ENCODE data around the gene IWS1.
"Not testable (repeated sequence)": the region's sequence is repeated elsewhere in the genome, so short reads cannot be mapped to it uniquely, and the experiment has no call there.

Gene IWS1

DNA sequence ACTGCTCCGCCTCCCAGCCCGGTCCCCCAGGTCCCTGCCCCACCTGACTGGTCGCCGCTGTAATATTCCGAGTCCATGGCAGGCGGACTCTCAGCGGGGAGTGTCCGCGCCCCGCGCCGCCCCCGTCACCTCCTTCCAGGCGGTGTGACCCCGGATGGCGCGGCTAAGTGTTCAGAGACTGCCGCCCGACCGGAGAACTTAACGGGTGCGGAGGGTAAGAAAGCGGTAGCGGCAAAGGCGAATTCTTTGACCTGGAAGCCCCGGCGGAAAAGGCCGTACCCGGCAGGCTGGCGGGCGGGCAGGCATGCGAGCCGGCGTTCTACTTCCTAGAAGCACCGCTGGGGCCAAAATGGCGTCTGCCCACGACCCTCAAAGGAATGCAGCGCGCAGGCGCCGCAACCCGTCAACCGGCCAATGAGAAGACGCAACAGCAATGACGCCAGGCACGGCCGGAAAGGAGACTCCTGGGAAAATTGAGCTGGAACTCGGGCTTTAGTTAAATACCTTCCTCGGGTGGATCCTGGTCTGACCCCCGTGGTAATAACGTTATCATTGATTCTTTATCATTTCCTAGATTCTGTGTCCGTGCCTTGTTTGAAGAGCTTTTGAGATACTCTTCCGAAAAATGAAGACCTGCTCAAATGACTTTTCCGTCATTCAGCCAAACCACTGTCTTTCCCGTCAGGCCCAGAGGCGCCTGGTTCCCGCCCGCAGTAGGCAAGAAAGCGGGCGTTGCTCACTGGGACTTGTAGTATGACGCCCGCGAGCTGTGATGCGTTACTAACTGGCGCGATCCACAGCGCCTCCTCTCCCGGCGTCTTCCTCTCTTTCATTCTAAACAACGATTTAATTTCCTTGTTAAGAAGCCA lies at the start of gene IWS1:
Gene IWS1 (minus strand): TSS at position 358 of the 869 bp plus-strand sequence. CDS start 281 bp downstream, at position 77.
- peak; percentile 94 for DNase-seq

DNA sequence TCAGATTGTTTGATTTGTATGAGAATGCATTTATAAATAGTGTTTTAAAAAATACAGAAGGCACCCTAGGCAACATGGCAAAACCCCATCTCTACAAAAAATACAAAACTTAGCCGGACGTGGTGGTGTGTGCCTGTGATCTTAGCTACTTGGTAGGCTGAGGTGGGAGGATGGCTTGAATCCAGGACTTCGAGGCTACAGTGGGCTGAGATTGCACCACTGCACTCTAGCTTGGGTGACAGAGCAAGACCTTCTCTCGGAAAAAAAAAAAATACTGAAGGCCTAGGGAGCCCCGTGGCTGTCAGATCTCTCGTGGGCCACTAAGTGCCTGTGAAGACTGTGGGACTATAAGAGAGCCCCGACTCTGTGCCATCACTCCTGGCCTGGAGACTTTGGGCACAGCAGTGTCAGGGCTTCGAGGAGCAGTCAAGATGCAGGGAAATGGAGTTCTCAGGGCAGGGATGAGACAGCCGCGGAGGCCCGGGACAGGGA lies 49.7 kb upstream of the IWS1 start:
- no peak for DNase-seq

GRCh38 chr2:127575185-127575765 lies 49.0 kb upstream of the IWS1 start:
- DNase-seq, result no peak

DNA sequence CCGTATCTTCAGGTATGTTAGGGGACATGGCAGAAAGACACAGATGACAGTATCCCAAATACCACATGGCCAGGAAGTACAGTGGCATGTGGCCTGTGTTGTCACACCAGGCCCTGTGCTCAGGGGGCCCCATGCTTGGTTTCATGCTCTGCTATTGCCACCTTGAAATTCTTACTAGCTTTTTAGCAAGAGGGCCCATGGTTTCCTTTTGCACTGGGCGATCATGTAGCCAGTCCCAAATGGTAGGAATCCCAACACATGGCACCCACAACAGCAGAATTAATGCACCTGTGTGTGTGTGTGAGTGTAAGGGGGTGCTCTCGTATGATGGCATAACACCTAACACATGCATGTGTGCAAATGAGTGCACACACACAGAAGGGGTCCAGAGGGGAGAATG lies 48.4 kb upstream of the IWS1 start:
- DNase-seq, result no peak

DNA sequence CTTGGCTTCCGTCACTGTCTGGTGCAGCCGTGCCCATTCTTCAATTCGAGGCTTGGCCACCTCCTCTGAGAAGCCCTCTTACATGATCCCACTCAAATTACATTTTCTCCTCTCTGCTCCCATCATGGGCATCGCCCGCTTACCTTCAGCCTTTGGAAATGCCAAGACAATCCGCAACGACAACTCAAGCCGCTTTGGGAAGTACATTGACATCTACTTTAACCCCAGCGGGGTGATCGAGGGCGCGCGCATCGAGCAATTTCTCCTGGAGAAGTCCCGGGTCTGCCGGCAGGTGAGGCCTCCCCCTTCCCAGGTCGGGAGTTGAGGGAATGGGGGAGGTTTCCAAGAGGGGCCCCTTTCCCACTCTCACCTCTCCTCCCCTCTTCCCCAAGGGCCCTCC lies 47.5 kb upstream of the IWS1 start:
- DNase-seq, result no peak

GRCh38 chr2:127573298-127573697 lies 47.0 kb upstream of the IWS1 start:
- no peak for DNase-seq

GRCh38 chr2:127572841-127573240 lies 46.6 kb upstream of the IWS1 start:
- DNase-seq, result no peak

GRCh38 chr2:127572352-127572751 lies 46.1 kb upstream of the IWS1 start:
- DNase-seq, result not testable (repeated sequence)

- no peak for DNase-seq
Observed at GRCh38 chr2:127570282-127571250, 44.3 kb upstream of the IWS1 start.

DNA sequence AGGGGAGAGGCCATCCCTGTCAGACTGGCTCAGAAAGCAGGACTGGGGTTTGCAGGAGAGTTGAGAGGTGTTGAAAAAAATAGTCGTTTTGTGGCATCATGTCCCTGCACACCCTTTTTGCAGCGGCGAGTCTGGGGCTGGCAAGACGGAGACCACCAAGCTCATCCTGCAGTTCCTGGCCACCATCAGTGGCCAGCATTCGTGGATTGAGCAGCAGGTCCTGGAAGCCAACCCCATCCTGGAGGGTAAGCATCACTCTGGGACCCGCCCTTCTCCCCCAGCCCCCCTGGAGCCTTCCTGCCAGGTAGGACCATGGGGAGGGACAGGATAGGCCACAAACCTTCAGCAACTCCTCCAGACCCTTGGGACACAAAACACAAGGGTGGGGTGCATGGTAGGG lies 43.4 kb upstream of the IWS1 start:
- DNase-seq, result no peak

- DNase-seq, result no peak
Observed at GRCh38 chr2:127568128-127568527, 41.8 kb upstream of the IWS1 start.

DNA sequence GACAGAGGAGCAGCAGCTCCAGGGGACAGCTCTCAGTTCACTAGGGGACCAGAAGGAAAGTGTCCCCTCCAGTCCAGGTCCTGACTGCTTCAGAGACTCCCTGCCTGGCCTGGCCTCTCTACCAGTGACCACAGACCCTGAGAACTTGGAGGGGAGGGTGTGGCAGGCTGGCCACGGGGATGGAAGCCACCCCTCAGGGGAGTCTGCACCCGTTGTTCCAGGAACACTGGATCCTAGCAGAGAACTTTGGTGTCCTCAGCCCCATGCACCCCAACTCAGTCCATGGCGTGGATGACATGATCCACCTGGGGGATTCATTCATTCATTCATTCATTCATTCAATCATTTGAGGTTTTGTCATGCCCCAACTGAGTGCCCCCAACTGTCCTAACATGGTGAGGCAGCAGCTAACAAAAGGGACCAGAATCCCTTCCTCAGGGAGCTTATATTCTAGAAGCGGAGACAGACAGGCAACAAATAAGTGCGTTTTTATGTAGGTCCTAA lies 41.1 kb upstream of the IWS1 start:
- no peak for DNase-seq

DNA sequence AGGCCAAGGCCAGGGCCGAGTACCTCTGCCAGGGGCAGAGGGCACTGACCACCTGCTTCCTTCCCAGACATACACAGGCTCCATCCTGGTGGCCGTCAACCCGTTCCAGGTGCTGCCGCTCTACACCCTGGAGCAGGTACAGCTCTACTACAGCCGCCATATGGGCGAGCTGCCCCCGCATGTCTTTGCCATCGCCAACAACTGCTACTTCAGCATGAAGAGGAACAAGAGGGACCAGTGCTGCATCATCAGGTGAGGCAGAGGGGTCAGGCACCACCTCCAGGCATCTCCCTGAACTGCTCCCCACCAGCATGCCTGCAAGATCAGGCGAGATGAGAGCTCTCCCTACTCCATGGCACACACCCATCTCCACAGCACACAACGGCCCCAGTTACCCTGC lies 40.3 kb upstream of the IWS1 start:
- no peak for DNase-seq

- no peak for DNase-seq
Observed at GRCh38 chr2:127566139-127566417, 39.8 kb upstream of the IWS1 start.

- DNase-seq, result no peak
Observed at GRCh38 chr2:127565261-127566138, 39.2 kb upstream of the IWS1 start.

GRCh38 chr2:127564429-127565260 lies 38.4 kb upstream of the IWS1 start:
- no peak for DNase-seq

DNA sequence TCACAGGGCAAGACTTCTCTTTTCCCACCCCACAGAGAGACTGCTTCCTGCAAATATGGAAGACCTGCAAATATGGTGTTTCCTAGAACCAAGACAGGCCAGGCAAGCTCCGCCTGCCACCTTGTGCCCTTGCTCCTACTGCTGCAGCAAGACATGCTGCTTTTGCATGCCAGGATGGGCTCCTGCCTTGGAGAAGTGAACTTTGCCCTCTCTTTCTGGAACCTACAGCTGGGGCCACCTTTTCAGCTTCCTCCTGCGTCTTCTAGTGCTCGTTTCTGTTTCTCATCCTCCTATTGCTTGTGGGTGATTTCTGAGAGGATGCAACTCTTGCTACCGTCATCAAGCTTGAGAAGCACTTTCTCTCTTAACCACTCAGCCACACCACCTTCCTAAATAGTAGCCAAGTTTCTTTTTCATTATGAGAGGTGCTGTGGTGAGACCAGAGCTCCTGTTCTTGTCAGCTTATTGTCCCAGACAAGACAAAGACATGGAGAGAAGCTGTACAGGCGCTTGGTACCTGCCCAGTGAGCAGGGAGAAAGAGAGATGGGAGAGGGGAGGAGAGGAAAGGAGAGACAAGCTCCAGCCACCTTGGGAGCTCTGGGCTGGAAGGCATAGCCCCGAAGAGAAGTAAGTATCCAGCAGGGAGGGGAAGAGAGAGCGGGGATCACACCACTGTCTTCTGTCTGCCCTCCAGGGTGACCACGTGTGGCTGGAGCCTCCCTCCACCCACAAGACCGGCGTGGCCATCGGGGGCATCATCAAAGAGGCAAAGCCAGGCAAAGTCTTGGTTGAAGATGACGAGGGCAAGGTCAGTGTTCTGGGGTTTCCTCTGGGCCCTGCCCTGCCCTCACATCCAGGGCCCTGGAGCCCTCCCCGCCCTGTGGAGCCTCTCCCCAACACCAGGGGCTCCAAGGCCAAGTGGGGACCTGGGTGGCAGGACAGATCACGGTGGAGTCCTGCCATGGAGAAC lies 37.5 kb upstream of the IWS1 start:
- DNase-seq, result no peak

- DNase-seq, result no peak
Observed at GRCh38 chr2:127562936-127563335, 36.6 kb upstream of the IWS1 start.

- DNase-seq, result no peak
Observed at GRCh38 chr2:127561371-127561770, 35.1 kb upstream of the IWS1 start.

GRCh38 chr2:127560931-127561280 lies 34.6 kb upstream of the IWS1 start:
- DNase-seq, result no peak
